IMR-90 (cell line): ENCODE data around the gene MEGF9.

Experiments
- CEBPB ChIP-seq: IDR thresholded peaks from 2 replicates; pipeline ENCODE4 v1.6.1; 2012; ENCODE audit warnings: low read depth, low read length, improper control_type of control experiment
- CTCF ChIP-seq: conservative IDR thresholded peaks from 2 replicates; pipeline ENCODE4 v1.5.1; 2012; ENCODE audit warnings: mild to moderate bottlenecking, low read depth, low read length, improper control_type of control experiment
- MAZ ChIP-seq: IDR thresholded peaks from 2 replicates; pipeline ENCODE4 v1.6.1; 2012; ENCODE audit warnings: low read depth, mild to moderate bottlenecking, low read length, improper control_type of control experiment, moderate library complexity, borderline replicate concordance
- MXI1 ChIP-seq: IDR thresholded peaks from 2 replicates; pipeline ENCODE4 v1.6.1; 2012; ENCODE audit warnings: low read depth, mild to moderate bottlenecking, low read length, moderate library complexity, borderline replicate concordance

- TF ChIP-seq MXI1 (no peak), CTCF (no peak), CEBPB (no peak), MAZ (no peak)
Measured at GRCh38 chr9:120646948-120647347, 67.3 kb downstream of the MEGF9 start.
